Loucy (cell line): ENCODE results near the gene NRF1.

Experiments
- EZH2phosphoT487 ChIP-seq: fragments of 200-600 bp; IDR thresholded peaks from 2 replicates; pipeline ENCODE4 v1.6.1; 2018; ENCODE audit warnings: antibody characterized with exemption, mild to moderate bottlenecking, moderate library complexity, borderline replicate concordance
- TF ChIP-seq, protein P1 (sequence below): fragments of 200-600 bp; sonication (generic); conservative IDR thresholded peaks from 2 replicates; pipeline ENCODE4 v1.5.1; 2014; ENCODE audit warnings: mild to moderate bottlenecking, antibody characterized with exemption, low read length

DNA sequence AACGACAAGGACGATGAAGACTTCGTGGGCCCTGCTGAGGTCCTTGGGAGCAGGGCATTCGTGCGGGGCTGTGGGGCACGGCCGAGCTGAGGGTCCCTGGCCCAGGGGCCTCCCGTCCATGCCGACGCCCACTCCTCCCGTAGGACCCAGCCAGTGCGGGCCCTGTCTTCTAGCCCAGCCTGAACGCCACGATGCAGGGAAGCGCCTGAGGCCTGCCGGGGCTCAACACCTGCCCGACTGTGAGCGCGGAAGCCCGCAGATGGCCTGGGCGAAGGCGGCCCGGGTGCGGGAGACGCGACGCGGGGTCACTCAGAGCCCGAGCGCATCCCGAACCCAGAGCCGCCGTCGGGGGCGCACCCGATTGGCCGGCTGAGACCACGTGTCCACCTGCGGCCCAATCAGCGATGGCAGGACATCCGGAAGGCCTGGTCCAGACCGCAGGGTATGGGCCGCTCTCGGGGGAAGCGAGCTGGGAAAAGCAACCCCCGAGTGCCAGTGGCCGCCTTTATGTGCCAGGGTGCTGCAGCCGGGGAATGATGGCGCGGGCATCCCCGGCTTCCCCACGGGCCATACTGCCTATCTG is 151.0 kb downstream of the NRF1 start:
- TF ChIP-seq, protein P1, sequence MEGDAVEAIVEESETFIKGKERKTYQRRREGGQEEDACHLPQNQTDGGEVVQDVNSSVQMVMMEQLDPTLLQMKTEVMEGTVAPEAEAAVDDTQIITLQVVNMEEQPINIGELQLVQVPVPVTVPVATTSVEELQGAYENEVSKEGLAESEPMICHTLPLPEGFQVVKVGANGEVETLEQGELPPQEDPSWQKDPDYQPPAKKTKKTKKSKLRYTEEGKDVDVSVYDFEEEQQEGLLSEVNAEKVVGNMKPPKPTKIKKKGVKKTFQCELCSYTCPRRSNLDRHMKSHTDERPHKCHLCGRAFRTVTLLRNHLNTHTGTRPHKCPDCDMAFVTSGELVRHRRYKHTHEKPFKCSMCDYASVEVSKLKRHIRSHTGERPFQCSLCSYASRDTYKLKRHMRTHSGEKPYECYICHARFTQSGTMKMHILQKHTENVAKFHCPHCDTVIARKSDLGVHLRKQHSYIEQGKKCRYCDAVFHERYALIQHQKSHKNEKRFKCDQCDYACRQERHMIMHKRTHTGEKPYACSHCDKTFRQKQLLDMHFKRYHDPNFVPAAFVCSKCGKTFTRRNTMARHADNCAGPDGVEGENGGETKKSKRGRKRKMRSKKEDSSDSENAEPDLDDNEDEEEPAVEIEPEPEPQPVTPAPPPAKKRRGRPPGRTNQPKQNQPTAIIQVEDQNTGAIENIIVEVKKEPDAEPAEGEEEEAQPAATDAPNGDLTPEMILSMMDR: no peak
- no peak for TF ChIP-seq EZH2phosphoT487
